Nephron progenitor cell (in vitro differentiated cells): ENCODE data around the gene BBS9.

ENCODE experiments used
- DNase-seq: peaks from one replicate; pipeline ENCODE4 v3.0.0; 2021
- H3K27ac Mint-ChIP-seq: 2 replicates; pipeline ENCODE4 v1.8.0; 2021; ENCODE audit warnings: mild to moderate bottlenecking, moderate library complexity, mixed read lengths
- H3K27me3 Mint-ChIP-seq: 2 replicates; pipeline ENCODE4 v1.8.0; 2021; ENCODE audit warnings: mild to moderate bottlenecking, low read depth, mixed read lengths; ENCODE audit not compliant: poor library complexity
- H3K36me3 Mint-ChIP-seq: 2 replicates; pipeline ENCODE4 v1.8.0; 2021; ENCODE audit warnings: low read depth, mixed read lengths
- H3K4me1 Mint-ChIP-seq: 2 replicates; pipeline ENCODE4 v1.8.0; 2021; ENCODE audit warnings: mixed read lengths
- H3K4me3 Mint-ChIP-seq: 2 replicates; pipeline ENCODE4 v1.8.0; 2021; ENCODE audit warnings: mild to moderate bottlenecking, moderate library complexity, mixed read lengths
- H3K9me3 Mint-ChIP-seq: 2 replicates; pipeline ENCODE4 v1.8.0; 2021; ENCODE audit warnings: mild to moderate bottlenecking, moderate library complexity, mixed read lengths
- TF ChIP-seq, protein P1 (sequence below): fragments of 200-600 bp; sonication (generic); IDR thresholded peaks from 2 replicates; pipeline ENCODE4 v1.5.0; 2021; ENCODE audit warnings: antibody characterized with exemption

The BBS9 gene

DNA sequence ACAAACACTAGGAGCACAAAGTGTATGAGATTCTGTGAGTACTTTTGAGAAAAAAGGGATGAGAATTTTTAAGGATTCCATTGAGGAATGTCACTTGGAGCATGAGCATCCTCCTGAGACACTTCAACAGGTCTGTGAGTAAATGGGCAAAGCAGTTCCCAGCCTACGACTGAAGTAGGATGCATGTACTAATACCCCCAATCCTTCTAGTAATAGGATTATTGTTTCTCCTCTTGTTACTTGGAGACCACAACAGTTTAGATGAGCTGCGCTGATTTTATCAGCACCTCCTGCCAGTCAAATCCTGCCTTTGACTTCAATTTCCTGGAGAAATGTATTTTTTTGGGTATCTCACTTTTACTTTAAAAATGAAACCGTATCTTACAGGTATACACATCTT is 820 bp downstream of the BBS9 start:
- H3K4me3 Mint-ChIP-seq: peak overlapping the region; percentile 98

DNA sequence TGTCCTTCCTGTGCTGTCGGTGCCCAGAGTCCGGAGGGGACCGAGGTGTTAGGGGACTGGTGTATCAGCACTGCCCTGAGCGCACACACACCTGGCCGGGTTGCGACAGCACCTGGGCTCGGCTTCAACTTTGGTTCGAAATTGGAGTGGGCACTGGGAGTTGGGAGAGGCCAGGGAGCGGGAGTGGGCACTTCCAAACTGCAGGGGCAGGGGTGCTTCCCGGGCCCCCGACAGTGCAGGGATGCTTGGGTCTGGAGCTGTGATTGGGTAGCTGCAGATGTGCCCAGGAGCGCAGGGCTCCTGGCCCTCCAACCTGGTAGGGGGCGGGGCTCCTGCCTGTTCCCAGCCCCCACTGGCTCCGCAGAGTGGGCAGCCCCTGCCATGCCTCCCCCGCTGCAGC is 7.7 kb downstream of the BBS9 start:
- DNase-seq: no peak
- Mint-ChIP-seq H3K36me3 (peaks cover 11% of the 10 kb centered on the region), H3K9me3 (peaks cover 25% of the 10 kb centered on the region), H3K4me3 (no peak overlapping the region), H3K27me3 (peaks cover 7% of the 10 kb centered on the region), H3K4me1 (peaks cover 1% of the 10 kb centered on the region), H3K27ac (no peak overlapping the region)
- TF ChIP-seq, protein P1, sequence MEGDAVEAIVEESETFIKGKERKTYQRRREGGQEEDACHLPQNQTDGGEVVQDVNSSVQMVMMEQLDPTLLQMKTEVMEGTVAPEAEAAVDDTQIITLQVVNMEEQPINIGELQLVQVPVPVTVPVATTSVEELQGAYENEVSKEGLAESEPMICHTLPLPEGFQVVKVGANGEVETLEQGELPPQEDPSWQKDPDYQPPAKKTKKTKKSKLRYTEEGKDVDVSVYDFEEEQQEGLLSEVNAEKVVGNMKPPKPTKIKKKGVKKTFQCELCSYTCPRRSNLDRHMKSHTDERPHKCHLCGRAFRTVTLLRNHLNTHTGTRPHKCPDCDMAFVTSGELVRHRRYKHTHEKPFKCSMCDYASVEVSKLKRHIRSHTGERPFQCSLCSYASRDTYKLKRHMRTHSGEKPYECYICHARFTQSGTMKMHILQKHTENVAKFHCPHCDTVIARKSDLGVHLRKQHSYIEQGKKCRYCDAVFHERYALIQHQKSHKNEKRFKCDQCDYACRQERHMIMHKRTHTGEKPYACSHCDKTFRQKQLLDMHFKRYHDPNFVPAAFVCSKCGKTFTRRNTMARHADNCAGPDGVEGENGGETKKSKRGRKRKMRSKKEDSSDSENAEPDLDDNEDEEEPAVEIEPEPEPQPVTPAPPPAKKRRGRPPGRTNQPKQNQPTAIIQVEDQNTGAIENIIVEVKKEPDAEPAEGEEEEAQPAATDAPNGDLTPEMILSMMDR: no peak

More for the DNA sequence above, 820 bp downstream of the BBS9 start:
- Mint-ChIP-seq H3K4me1 (peaks cover 24% of the 10 kb centered on the region), H3K27ac (peak overlapping the region; percentile 93), H3K36me3 (peaks cover 2% of the 10 kb centered on the region), H3K9me3 (peaks cover 9% of the 10 kb centered on the region), H3K27me3 (peaks cover 7% of the 10 kb centered on the region)
- DNase-seq: no peak
- TF ChIP-seq, protein P1: no peak

DNA sequence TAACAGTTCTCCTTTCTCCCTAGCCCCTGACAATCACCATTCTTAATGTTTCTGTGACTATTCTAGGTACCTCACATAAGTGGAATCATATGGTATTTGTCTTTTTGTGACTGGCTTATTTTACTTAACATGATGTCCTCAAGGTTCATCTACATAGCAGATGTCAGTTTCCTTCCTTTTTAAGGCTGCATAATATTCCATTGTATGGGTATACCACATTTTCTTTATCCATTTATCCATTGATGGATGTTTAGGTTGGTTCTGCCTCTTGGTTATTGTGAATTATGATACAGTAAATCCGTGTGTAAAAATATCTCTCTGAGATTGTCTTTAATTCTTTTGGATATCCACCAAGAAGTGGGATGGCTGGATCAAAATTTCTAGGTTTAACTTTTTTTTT is 13.2 kb downstream of the BBS9 start:
- no peak overlapping the region for H3K4me3 Mint-ChIP-seq
- DNase-seq: no peak
- H3K27me3 Mint-ChIP-seq: no peaks in the 10 kb centered on the region
- peaks cover 26% of the 10 kb centered on the region for H3K9me3 Mint-ChIP-seq
- H3K4me1 Mint-ChIP-seq: no peaks in the 10 kb centered on the region
- no peak overlapping the region for H3K27ac Mint-ChIP-seq
- peaks cover 16% of the 10 kb centered on the region for H3K36me3 Mint-ChIP-seq
- TF ChIP-seq, protein P1: no peak

DNA sequence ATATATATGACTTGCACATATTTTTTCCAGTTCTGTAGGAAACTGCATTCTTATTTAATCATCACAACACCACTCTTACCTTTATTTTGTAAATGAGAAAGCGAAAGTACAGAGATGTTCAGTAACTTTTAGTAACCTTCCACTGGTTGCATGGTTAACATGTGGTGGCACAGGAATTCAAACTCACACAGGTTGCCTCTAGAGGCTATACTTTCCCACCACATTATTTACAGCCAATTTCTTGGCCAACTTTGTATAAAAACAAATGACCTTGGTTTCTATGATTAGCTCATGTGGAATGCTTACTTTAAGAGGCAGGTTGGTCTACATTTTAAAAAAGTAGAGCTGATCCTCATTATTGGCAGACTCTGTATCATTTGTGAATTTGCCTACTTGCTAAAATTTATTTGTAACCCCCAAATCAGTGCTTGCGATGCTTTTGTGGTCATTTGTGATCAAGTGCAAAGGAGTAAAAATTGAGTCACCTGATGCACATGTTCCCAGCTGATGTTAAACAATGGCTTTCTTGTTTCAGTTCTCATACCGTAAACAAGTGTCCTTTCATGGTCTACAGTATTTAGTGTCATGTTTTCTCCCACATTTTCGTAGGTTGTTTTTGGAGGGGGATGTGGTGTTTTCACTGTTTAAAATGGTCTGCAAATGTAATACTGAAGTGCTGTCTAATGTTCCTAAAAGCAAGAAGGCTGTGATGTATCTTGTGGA is 14.8 kb downstream of the BBS9 start:
- Mint-ChIP-seq H3K9me3 (peaks cover 26% of the 10 kb centered on the region), H3K4me1 (no peaks in the 10 kb centered on the region), H3K4me3 (no peak overlapping the region), H3K27ac (no peak overlapping the region), H3K27me3 (no peaks in the 10 kb centered on the region), H3K36me3 (peaks cover 16% of the 10 kb centered on the region)
- DNase-seq: no peak
- TF ChIP-seq, protein P1: no peak

DNA sequence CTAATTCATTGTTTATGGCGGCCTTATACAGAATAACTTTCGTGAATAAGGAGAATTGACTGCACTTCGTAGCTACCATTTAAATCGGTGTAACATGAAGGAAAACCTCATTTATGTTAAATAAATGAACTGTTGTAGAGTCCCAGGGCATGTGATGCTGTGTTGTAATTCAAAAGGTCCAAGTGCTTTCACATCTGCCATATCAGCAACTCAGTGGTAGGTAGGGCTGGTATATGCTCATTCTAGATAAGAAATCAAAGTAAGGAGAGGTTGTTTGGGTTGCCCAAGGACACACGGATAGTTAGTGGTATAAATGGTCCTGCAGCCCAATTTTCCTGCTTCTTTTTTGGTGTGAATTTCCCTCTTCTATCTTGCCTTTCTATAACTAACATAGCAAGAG is 15.8 kb downstream of the BBS9 start:
- DNase-seq: no peak
- no peaks in the 10 kb centered on the region for H3K4me1 Mint-ChIP-seq
- no peaks in the 10 kb centered on the region for H3K27me3 Mint-ChIP-seq
- H3K9me3 Mint-ChIP-seq: peaks cover 24% of the 10 kb centered on the region
- TF ChIP-seq, protein P1: no peak
- H3K27ac Mint-ChIP-seq: no peak overlapping the region
- peaks cover 16% of the 10 kb centered on the region for H3K36me3 Mint-ChIP-seq
- no peak overlapping the region for H3K4me3 Mint-ChIP-seq

DNA sequence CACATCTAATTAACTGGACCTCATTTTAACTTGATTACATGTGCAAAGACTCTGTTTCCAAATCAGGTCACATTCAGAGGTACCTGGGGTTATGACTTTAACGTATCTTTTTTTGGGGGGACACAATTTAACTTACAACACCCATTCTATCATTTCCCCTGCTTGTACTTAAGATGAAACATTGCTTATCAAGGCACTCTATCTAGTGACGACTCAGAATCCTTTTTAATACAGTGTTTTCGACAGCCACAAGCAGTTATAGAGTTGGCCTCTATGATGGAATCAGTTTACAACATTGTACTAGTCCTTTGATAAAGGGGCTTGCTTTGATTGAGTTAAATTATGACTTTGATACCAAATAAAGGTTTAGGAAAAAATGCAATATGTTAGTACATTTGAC is 22.7 kb downstream of the BBS9 start:
- H3K4me3 Mint-ChIP-seq: no peak overlapping the region
- no peaks in the 10 kb centered on the region for H3K27me3 Mint-ChIP-seq
- peaks cover 9% of the 10 kb centered on the region for H3K36me3 Mint-ChIP-seq
- no peak overlapping the region for H3K27ac Mint-ChIP-seq
- DNase-seq: no peak
- H3K4me1 Mint-ChIP-seq: peaks cover 4% of the 10 kb centered on the region
- no peaks in the 10 kb centered on the region for H3K9me3 Mint-ChIP-seq
- TF ChIP-seq, protein P1: no peak
